ENCODE results near the gene HMBS. TPM values are rescaled to one million over a fixed set of nuclear protein-coding genes. Genes with fewer than 3 reads are reported as not detected.

The HMBS gene
- total RNA-seq, 1 donor from 2014 or later: 21.4 TPM

- H3K9me3 ChIP-seq (ENCODE audit: insufficient read depth, low read depth, low read length): no peaks in the 10 kb centered on the region
- Mint-ChIP-seq H3K27me3 (ENCODE audit: low read depth, unreplicated experiment) (no peaks in the 10 kb centered on the region), H3K27ac (ENCODE audit: unreplicated experiment) (peak within 1 kb of the TSS; percentile 92), H3K4me1 (ENCODE audit: low read depth, unreplicated experiment) (peaks cover 6% of the 10 kb centered on the region), H3K4me3 (ENCODE audit: unreplicated experiment) (peak within 1 kb of the TSS; percentile 98), H3K36me3 (ENCODE audit: low read depth, unreplicated experiment) (peaks cover 8% of the 10 kb centered on the region), H3K9me3 (ENCODE audit: unreplicated experiment) (no peaks in the 10 kb centered on the region)
- peaks cover 7% of the 10 kb centered on the region for H3K36me3 ChIP-seq (ENCODE audit: insufficient read depth, low read length)
- peaks cover 31% of the 10 kb centered on the region for H3K79me2 ChIP-seq (ENCODE audit: insufficient read depth, low read length)
- peak within 1 kb of the TSS; percentile 91 for H3K9ac ChIP-seq (ENCODE audit: low read length)
- DNase-seq (ENCODE audit: low read depth) (peak; percentile 97), FAIRE-seq (peak; percentile 26)
- H2AFZ ChIP-seq (ENCODE audit: low read depth, low read length): peak within 1 kb of the TSS; percentile 91
- H3K4me2 ChIP-seq (ENCODE audit: low read length): peak within 1 kb of the TSS; percentile 93
- H3K4me1 ChIP-seq (ENCODE audit: insufficient read depth, low read length): peaks cover 16% of the 10 kb centered on the region
- peak within 1 kb of the TSS; percentile 69 for H3K27ac ChIP-seq (ENCODE audit: low read depth, low read length)
- H3K27me3 ChIP-seq (ENCODE audit: insufficient read depth, low read length): no peaks in the 10 kb centered on the region
- peak within 1 kb of the TSS; percentile 94 for H3K4me3 ChIP-seq (ENCODE audit: insufficient read depth, low read depth, low read length)
- peaks cover 7% of the 10 kb centered on the region for H4K20me1 ChIP-seq (ENCODE audit: insufficient read depth, low read length)
- TF ChIP-seq EZH2 (IDR thresholded peaks at IDR 0.05; ENCODE audit: insufficient read depth, low read length) (no peak), CTCF (IDR thresholded peaks at IDR 0.05; ENCODE audit: insufficient read depth, low read depth, low read length) (no peak)
These were observed 36.5 kb downstream of the HMBS start, which contains the start of gene HINFP for GRCh38 chr11:119121008-119121810. HINFP (plus strand) TSS chr11:119121580; CDS start chr11:119126945, 5,365 bp downstream.

GRCh38 chr11:119121811-119122124 is 37.1 kb downstream of the HMBS start:
- H2AFZ ChIP-seq (ENCODE audit: low read depth, low read length): peak overlapping the region; percentile 91
- peak overlapping the region; percentile 66 for H3K27ac ChIP-seq (ENCODE audit: low read depth, low read length)
- no peaks in the 10 kb centered on the region for H3K9me3 Mint-ChIP-seq (ENCODE audit: unreplicated experiment)

More at GRCh38 chr11:119121811-119122124, 37.1 kb downstream of the HMBS start:
- H3K4me3 ChIP-seq (ENCODE audit: insufficient read depth, low read depth, low read length): peak overlapping the region; percentile 94
- H3K27me3 Mint-ChIP-seq (ENCODE audit: low read depth, unreplicated experiment): no peaks in the 10 kb centered on the region
- peak overlapping the region; percentile 92 for H3K27ac Mint-ChIP-seq (ENCODE audit: unreplicated experiment)
- H3K9me3 ChIP-seq (ENCODE audit: insufficient read depth, low read depth, low read length): no peaks in the 10 kb centered on the region
- peaks cover 7% of the 10 kb centered on the region for H3K36me3 ChIP-seq (ENCODE audit: insufficient read depth, low read length)
- H3K27me3 ChIP-seq (ENCODE audit: insufficient read depth, low read length): no peaks in the 10 kb centered on the region
- peaks cover 16% of the 10 kb centered on the region for H3K4me1 ChIP-seq (ENCODE audit: insufficient read depth, low read length)
- H3K4me3 Mint-ChIP-seq (ENCODE audit: unreplicated experiment): peak overlapping the region; percentile 98
- peaks cover 10% of the 10 kb centered on the region for H3K36me3 Mint-ChIP-seq (ENCODE audit: low read depth, unreplicated experiment)
- H4K20me1 ChIP-seq (ENCODE audit: insufficient read depth, low read length): peaks cover 11% of the 10 kb centered on the region
- no peak for TF ChIP-seq EZH2 (IDR thresholded peaks at IDR 0.05; ENCODE audit: insufficient read depth, low read length)
- no peak for TF ChIP-seq CTCF (IDR thresholded peaks at IDR 0.05; ENCODE audit: insufficient read depth, low read depth, low read length)
- peaks cover 6% of the 10 kb centered on the region for H3K4me1 Mint-ChIP-seq (ENCODE audit: low read depth, unreplicated experiment)
- H3K79me2 ChIP-seq (ENCODE audit: insufficient read depth, low read length): peaks cover 31% of the 10 kb centered on the region
- DNase-seq (ENCODE audit: low read depth) (no peak), FAIRE-seq (no peak)
- peak overlapping the region; percentile 91 for H3K9ac ChIP-seq (ENCODE audit: low read length)
- H3K4me2 ChIP-seq (ENCODE audit: low read length): peak overlapping the region; percentile 93
